ENCODE data around the gene CORIN. TPM values are rescaled to one million over a fixed set of nuclear protein-coding genes. Genes with fewer than 3 reads are reported as not detected.

CORIN gene
- total and polyA plus RNA-seq, 2 donors (not counting 3 experiments of a cell fraction or from before 2014, with no cell fraction given), result 0.07 to 0.40 TPM

DNA sequence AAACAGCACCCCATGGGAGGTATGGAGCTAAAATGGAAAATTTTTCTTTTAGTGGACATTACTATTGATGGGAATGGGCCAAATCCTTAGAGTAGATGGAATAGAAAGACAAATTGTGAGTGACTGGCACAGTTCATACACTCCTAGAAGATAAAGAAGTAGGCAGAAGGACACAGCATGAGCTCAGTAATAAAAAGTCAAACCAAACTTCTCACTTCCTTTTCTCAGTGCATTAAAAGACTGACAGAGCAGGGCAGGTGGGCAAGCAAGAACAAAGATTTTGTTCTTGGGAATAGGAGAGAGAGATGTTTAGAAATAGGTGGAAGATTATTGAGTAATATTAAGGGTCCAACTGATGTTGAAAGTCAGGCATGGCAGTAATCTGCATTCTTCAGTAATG, 220.3 kb downstream of the CORIN start:
- Histone ChIP-seq H3K36me3 (ENCODE audit: control insufficient read depth in 2 of 2, extremely low read depth in 1 of 2, insufficient read depth in 2 of 2, low read length in 2 of 2) (no peaks in the 10 kb centered on the region), H3K27me3 (ENCODE audit: control insufficient read depth in 2 of 2, insufficient read depth in 2 of 2, low read length in 2 of 2) (peaks cover 0 to 2% of the 10 kb centered on the region in 2 experiments), H3K9me3 (replicated peaks; ENCODE audit: control insufficient read depth, insufficient read depth, low read length) (no peaks in the 10 kb centered on the region), H3K4me2 (ENCODE audit: insufficient read depth, low read length) (no peak overlapping the region), H3K79me2 (ENCODE audit: control insufficient read depth, insufficient read depth, low read length) (no peaks in the 10 kb centered on the region), H4K20me1 (replicated peaks; ENCODE audit: control insufficient read depth, extremely low read depth, insufficient read depth, low read length) (no peaks in the 10 kb centered on the region), H3K4me1 (ENCODE audit: control insufficient read depth, extremely low read depth, insufficient read depth, low read length) (no peaks in the 10 kb centered on the region), H3K4me3 (replicated peaks in 1 of 3; ENCODE audit: insufficient read depth in 1 of 3, low read depth in 1 of 3, low read length in 3 of 3) (no peak overlapping the region), H3K27ac (ENCODE audit: insufficient read depth, low read depth, low read length) (no peak overlapping the region), H3K9ac (replicated peaks; ENCODE audit: extremely low read depth, insufficient read depth, low read length) (no peak overlapping the region), H2AFZ (ENCODE audit: low read depth, low read length) (no peak overlapping the region), H3K9me1 (replicated peaks; ENCODE audit: control insufficient read depth, extremely low read depth, insufficient read depth, low read length) (peaks cover 2% of the 10 kb centered on the region)
- TF ChIP-seq GATA2 (IDR thresholded peaks at IDR 0.05; ENCODE audit: insufficient read depth, insufficient read length, low read depth, low read length), result no peak
- TF ChIP-seq, protein P1, sequence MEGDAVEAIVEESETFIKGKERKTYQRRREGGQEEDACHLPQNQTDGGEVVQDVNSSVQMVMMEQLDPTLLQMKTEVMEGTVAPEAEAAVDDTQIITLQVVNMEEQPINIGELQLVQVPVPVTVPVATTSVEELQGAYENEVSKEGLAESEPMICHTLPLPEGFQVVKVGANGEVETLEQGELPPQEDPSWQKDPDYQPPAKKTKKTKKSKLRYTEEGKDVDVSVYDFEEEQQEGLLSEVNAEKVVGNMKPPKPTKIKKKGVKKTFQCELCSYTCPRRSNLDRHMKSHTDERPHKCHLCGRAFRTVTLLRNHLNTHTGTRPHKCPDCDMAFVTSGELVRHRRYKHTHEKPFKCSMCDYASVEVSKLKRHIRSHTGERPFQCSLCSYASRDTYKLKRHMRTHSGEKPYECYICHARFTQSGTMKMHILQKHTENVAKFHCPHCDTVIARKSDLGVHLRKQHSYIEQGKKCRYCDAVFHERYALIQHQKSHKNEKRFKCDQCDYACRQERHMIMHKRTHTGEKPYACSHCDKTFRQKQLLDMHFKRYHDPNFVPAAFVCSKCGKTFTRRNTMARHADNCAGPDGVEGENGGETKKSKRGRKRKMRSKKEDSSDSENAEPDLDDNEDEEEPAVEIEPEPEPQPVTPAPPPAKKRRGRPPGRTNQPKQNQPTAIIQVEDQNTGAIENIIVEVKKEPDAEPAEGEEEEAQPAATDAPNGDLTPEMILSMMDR (IDR thresholded peaks at IDR 0.05; ENCODE audit: extremely low read depth in 1 of 2, insufficient read depth in 1 of 2, low read depth in 1 of 2, low read length in 2 of 2), result no peak
- TF ChIP-seq, protein P2, sequence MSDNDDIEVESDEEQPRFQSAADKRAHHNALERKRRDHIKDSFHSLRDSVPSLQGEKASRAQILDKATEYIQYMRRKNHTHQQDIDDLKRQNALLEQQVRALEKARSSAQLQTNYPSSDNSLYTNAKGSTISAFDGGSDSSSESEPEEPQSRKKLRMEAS (IDR thresholded peaks at IDR 0.05; ENCODE audit: insufficient read depth, insufficient read length), result no peak
- TF ChIP-seq EZH2 (IDR thresholded peaks at IDR 0.05; ENCODE audit: borderline replicate concordance, low read depth, low read length, severe bottlenecking), result no peak
- no peak for TF ChIP-seq MYC (IDR thresholded peaks at IDR 0.05; ENCODE audit: low read depth, low read length)
- no peak for TF ChIP-seq FOS (IDR thresholded peaks at IDR 0.05; ENCODE audit: borderline replicate concordance, insufficient read depth, low read length)
- TF ChIP-seq POLR2AphosphoS5 (IDR thresholded peaks at IDR 0.05; ENCODE audit: insufficient read depth, low read depth, low read length), result no peak
- no peak for TF ChIP-seq JUN (IDR thresholded peaks at IDR 0.05; ENCODE audit: borderline replicate concordance, insufficient read depth, insufficient read length, low read depth)
- TF ChIP-seq POLR2A (IDR thresholded peaks at IDR 0.05; ENCODE audit: low read depth, low read length), result no peak
- FAIRE-seq (no peak), DNase-seq (ENCODE audit: low read depth, low spot score) (no peak)
- intact Hi-C loops (cut with micrococcal nuclease) (no loop called here), dilution Hi-C loops (cut with MboI; ENCODE audit: extremely low pct_ligation_motif_present, low sequenced_read_pairs) (no loop called here)
- CTCF ChIA-PET, result interaction anchor here (1.1 kb wide), 1 partner anchor 12 kb away, joined by 4 read pairs; no protein-coding TSS in a partner anchor
- POLR2A ChIA-PET, result no interaction called here
- no TSS peak for BruUV-seq (replicated peaks)
